ENCODE data around the gene ATF2.
"Not testable (repeated sequence)": the region's sequence is repeated elsewhere in the genome, so short reads cannot be mapped to it uniquely, and the experiment has no call there.

Gene ATF2

DNA sequence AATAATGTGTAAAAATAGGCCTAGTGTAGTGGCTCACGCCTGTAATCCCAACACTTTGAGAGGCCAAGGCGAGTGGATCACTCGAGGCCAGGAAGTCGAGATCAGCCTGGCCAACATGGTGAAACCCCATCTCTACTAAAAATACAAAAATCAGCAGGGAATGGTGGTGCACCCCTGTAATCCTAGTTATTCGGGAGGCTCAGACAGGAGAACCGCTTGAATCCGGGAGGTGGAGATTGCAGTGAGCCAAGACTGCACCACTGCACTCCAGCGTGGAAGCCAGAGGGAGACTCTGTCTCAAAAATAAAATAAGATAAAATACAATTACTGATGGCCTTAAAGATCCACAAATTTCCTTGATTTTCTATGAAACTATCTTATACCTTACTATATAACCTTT, 3.8 kb downstream of the ATF2 start:
- no peak for DNase-seq (ENCODE audit: low read depth in 2 of 2)

DNA sequence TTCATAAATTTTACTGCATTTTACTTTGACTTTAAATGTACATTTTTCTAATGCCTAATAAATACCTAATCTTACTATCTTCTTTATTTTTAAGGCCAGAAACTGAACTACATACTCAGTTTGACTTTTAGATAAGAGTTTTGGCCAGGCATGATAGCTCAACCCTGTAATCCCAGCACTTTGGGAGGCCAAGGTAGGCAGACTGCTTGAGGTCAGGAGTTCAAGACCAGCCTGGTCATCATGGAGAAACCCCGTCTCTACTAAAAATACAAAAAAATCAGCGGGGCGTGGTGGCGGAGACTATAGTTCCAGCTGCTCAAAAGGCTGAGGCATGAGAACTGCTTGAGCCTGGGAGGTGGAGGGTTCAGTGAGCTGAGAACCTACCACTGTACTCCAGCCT, 9.1 kb downstream of the ATF2 start:
- no peak for DNase-seq (ENCODE audit: low read depth in 2 of 2)

DNA sequence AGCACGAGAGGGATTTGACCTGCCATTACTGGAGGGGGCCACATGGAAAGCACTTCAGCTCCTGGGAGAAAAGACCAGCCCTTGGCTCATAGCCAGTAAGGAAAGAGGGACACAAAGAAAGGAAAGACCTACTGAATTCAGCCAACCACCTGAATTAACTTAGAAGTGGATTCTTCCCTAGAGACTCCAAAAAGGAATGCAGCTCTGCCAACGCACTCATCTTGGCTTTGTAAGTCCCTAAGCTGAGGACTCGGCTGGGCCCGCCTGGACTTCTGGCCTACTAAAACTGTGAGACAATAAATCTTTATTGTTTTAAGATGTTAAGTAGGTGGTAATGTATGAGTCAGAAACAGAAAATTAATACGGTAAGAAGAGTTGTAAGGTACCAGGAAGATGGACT, 11.5 kb downstream of the ATF2 start:
- DNase-seq (ENCODE audit: low read depth in 2 of 2), result no peak

DNA sequence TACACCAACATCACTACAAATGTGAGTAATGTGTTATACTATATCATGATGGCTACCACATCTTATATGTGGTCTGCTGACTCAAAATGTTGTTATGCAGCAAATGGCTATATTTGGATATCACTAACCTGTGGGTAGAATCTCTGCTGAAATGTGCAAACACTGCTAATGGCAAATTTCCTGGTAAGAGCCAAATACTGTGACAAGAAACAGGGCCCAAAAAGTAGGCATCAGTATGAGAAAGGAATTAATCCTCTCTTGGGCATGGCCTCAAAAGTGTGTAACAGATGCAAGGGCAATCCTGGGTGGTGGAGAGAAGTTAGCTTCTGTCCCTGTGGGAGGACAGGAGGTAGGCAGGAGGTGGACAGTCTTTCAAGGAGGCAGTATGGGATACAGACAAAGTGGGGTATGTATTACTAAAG, 13.3 kb downstream of the ATF2 start:
- DNase-seq (ENCODE audit: low read depth in 2 of 2), result no peak

DNA sequence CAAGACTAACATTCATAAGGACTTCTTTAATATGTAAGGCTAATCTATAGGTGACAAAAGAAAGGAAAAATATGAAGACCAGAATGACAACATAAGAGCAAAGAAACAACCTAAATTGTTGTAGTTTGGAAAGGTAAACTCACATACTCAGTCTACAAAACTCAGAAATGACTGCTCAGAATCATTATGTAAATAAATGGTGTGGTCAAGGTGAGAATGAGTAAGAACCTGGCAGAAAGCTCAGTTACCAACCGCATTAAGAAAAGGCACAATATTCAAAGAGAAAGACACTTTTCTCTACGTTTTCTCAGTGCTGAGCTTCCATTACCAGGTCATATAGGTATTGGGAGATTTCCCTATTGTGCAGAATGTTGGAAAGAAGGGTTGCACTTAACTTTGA, 15.8 kb downstream of the ATF2 start:
- DNase-seq (ENCODE audit: low read depth in 2 of 2), result no peak

DNA sequence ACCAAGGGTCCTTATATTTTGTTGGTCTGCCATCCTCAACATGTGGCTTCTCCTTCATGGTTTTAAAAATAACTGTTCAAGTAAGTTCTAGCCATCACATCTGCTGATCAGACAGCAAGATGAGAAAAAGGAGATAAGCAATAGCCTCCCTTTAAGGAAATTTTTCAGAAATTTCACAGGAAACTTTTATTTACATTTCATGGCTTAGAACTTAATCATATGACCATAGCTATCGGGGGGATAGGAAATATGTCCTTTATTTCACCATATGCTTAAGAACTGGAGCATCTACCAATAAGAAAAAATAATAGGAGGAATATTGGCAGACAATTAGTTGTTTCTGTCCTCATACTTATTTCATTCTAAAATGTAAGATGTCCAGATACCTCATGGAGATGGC, 16.2 kb downstream of the ATF2 start:
- DNase-seq (ENCODE audit: low read depth in 2 of 2), result no peak

DNA sequence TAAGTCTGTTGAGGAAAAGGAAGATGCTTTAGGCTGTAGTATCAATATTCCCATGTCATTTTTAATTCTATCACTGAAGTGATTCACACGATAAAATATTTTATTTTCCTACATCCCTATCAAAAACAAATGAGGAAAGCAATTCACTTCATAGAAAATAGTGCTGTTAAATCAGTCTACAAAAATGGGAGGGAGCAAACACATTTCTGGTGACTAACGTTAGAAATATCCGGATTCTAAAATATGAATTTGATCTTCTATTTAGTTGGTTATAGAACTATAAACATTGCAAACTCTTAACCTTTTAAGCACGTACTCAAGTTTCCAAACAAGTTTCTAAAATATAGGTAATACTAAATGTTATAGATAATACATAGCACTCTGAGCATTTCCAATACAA, 20.8 kb downstream of the ATF2 start:
- no peak for DNase-seq (ENCODE audit: low read depth in 2 of 2)

DNA sequence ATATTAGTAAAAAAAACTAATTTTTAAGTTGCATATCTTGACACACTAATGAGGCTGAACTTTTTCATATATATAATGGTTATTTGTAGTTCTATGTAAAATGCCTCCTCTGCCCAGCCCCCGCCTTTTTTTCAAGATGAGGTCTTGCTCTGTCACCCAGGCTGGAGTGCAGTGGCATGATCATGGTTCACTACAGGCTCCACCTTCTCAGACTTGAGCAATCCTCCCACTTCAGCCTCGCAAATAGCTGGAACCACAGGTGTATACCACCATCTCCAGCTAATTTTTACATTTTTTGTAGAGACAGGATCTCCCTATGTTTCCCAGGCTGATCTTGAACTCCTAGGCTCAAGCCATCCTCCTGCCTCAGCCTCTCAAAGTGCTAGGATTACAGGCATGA, 24.3 kb downstream of the ATF2 start:
- no peak for DNase-seq (ENCODE audit: low read depth in 2 of 2)

DNA sequence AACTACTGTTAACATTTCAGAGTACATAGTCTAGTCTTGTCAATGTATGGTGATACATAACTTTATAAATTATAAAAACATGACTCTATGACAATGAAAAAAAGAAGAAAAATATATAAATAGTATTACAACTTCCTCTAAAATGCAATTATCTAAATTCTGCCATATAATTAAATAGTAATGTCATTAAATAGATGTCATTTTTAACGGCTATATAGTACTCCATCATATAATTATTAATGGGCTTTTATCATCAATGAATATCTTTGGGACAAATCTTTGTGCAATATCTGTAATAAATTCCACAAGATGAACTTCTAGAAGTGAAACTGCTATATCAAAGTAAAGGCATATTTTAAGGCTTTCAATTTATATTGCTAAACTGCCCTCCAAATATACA, 24.8 kb downstream of the ATF2 start:
- no peak for DNase-seq (ENCODE audit: low read depth in 2 of 2)

DNA sequence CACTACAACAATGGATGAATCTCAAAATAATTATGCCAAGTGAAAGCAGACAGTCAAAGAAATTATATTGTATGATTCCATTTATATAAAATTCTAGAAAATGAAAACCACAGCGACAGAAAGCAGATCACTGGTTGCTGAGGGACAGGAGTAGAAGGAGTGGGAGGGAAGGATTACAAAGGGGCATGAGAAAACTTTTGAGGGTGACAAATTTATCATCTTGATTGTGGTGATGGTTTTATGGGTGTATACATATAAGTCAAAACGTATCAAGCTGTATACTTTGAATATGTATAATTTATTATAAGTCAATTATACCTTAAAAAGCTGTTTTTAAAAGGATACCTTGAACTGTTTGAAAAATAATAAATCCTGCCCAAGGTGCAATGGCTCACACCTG, 27.7 kb downstream of the ATF2 start:
- no peak for DNase-seq (ENCODE audit: low read depth in 2 of 2)

DNA sequence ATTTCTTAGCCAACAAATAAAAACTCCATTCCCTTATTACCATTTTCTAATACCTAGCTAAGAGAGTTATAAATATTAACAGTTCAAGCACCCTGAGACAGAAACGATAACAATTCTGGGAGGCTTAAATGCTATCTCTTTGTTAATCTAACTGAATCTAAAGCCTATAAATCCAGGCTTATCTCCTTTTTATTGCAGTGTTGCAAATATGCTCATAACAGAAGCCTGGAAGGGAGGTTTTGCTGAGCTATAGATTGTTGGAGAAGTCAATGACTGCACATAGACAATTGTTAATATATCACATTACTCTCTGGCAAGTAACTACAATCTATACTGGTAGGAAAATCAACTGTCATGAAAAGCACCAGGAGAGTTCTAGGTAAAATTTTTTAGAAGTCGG, 30.2 kb downstream of the ATF2 start:
- no peak for DNase-seq (ENCODE audit: low read depth in 2 of 2)

DNA sequence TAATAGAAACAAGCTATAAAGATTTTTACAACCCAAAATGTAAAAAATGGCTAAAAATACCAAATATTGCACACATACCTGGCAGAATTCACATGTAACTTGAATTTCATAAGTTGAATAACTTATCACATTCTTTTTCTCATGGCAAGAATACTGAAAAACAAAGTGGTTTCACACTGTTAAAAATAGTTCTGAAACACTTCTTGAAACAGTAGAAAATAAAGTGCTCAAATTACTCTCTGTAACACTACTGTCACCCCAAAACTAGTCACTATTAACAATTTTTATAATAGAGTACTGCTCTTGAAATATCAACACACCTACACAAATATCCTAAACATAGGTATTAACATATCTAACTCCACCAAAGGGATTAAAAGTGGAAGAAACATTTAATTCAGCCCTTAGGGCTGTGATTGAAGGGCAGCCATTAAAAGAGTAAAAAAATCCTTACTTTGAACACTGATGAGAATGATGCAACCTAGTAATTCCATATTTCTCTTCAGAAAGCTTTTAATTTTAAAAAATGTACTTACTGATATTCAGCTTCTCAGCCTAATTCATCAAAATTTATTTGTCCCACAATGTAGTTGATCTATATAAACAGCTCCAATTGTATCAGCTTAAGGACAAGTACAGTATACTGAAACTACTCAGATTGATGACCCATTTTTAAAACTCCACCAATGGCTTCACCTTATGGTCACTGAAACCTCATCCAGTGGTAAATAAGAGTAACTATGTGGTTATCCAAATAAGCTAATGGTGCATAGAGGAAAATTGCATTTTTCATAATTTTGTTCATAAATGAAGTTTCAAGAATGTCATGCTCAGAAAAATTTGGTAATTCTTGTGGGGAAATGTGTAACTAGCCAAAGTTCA, 31.4 kb downstream of the ATF2 start:
- no peak for DNase-seq (ENCODE audit: low read depth in 2 of 2)

DNA sequence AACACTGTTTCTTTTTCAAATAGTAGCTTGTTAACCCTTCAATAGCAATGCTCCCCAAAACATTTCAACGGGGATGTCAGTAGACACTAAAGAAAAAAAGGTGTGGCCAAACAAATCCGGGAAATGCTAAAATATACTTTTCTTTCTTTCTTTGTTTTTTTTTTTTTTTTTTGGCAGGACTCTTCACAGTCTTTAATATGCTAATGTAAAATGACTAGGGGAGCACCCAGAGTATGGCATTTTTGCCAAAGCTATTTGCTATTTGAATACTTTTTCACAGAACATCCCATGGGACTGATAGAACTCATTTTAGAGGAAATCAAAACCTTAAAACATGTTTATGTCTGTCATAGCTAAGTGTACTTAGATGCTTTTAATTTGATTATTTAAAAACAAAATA, 32.1 kb downstream of the ATF2 start:
- DNase-seq (ENCODE audit: low read depth in 2 of 2), result no peak

DNA sequence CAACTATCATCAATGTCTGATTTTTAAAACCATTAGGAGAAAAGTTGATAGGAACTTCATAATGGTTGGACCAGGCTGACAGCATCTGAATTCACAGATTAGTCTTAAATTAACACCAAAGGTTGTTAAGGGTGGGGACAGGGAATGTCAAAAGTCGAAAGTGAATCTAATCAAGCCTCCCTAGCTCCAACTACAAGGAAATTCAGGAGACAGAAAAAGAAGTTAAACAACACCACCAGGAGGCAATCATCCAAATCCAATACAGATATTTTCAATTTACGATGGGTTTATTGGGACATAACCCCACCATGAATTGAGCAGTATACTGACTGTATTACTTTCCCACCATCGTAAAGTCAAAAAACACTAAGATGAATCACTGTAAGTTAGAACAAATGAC, 32.8 kb downstream of the ATF2 start:
- no peak for DNase-seq (ENCODE audit: low read depth in 2 of 2)

DNA sequence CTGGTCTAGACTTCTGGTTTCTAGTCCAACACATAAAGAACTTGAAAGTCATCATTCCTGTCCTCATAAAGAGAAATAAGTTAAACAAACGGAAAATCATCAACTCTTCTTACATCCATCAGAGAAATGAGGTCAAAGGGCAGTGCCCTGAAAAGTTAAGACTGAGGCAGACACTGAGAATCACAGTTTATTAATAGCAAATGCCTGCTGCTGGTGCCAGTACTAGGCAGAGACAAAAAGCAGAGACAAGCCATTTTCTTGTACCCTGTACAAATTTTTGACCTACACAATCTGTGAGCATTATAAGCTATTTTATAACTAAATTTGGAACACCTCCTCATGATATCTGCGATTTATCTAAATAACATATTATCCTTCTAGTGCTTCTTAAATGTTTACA, 36.8 kb downstream of the ATF2 start:
- DNase-seq (ENCODE audit: low read depth in 2 of 2), result no peak

DNA sequence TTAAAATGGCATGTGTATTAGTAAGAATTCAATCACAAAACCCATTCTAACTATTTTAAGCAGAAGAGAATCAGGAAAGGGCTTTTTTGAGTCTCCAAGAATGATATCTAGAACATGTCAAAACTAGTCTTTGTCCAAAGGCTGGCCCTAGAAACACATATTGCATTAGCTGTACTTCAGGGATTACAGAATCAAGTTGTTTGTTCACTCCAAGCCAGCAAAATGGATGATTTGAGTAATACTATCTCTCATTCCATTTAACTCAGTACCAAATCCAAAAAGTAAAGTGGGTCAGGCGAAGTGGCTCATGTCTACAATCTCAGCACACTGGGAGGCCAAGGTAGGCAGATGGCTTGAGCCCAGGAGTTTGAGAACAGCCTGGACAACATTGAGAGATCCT, 41.3 kb downstream of the ATF2 start:
- DNase-seq (ENCODE audit: low read depth in 2 of 2), result no peak

DNA sequence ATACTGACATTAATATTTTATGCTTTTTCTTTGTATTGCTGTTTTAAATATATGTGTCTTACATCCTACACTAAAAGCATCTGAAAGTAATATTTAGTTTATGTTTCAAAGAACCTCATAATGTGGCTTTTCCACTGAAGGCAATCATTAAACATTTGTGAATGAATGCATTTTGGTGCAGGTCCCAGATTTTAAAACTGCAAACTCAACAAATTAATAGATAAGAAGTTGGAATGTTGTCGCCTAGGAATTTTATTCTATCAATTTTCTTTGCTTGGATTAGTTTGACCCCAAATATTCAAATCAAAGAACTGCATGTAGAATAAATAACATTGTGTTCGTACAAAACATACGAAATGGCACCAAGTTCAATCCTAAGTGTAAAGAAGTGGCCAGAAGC, 44.7 kb downstream of the ATF2 start:
- no peak for DNase-seq (ENCODE audit: low read depth in 2 of 2)

DNA sequence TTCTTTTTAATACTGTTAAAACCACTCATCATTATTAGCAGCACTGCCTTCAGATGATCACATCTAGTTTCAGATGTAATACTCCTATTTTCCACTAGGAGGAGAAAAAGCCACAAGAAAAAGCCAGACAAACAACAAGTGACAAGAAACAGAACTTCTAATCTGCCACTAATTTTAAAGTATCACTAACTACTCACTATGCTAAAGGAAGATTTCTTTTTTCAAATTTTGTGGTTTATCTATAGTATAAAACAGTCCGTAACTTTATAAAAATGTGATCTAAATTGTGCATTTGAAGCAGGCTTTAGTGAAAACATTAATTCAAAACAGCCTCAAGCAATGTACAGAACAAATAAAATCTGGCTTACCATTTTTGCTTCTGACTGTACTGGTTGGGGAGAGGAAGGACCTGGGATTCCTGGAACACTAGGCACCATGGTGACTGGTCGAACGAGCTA, 56.8 kb downstream of the ATF2 start:
- no peak for DNase-seq (ENCODE audit: low read depth in 2 of 2)

DNA sequence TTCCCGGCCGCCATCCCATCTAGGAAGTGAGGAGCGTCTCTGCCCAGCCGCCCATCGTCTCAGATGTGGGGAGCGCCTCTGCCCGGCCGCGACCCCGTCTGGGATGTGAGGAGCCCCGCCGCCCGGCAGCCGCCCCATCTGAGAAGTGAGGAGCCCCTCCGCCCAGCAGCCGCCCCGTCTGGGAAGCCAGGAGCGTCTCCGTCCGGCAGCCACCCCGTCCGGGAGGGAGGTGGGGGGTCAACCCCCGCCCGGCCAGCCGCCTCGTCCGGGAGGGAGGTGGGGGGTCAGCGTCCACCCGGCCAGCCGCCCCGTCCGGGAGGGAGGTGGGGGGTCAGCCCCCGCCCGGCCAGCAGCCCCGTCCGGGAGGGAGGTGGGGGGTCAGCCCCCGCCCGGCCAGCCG, 59.9 kb downstream of the ATF2 start:
- DNase-seq (ENCODE audit: low read depth in 2 of 2), result not testable (repeated sequence)

DNA sequence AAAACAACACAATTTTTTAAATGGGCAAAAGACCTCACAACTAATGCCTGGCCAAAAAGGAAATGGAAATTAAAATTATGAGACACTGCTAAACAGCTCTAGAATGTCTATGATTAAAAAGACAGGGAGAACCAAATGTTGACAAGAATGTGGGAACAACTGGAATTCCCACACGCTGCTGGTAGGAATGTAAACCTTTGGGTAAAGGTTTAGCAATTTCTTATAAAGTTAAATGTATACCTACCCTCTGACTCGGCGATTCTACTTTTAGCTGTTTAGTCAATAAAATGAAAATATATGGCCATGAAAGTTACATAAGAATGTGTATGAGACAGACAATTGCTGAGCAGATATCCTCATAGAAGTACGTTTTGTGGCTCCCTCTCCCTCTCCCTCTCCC, 60.9 kb downstream of the ATF2 start:
- DNase-seq (ENCODE audit: low read depth in 2 of 2), result no peak

DNA sequence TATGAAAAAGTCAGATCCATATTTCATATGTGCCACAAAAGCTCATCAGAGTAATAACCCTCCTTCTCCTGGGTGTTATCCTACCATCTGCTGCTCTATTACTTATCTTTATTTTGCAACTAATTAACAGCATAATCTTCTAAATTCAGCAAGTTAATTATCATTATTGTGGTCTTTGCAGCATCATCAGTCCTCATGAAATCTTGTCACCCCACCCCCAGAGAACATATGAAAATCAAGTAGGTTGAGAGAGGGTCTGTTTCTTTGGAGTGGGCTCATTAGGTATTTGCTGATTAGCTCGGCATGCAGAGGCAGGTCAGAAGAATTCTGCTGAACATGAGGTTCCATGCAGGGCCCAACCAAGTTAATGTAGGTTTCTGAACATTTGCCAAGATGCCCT, 64.8 kb downstream of the ATF2 start:
- DNase-seq (ENCODE audit: low read depth in 2 of 2), result no peak

DNA sequence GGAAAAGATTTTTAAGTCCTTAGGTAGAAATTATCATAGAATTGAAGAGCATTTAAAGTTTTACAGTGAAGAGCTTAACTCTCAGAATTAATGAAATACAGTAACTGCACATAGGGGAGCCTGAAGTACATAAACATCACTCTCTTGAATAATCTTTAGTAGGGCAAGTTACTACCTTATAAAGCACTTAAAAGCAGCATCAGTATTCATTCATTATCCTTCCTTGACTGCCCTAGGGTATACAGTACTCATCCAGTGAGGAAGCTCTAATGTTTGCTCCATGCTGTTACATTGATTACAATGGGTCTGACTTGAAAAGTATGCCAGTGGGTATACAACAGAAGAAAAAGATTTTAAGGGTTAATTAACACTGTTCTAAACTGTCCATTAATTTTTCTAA, 66.5 kb downstream of the ATF2 start:
- DNase-seq (ENCODE audit: low read depth in 2 of 2), result no peak

DNA sequence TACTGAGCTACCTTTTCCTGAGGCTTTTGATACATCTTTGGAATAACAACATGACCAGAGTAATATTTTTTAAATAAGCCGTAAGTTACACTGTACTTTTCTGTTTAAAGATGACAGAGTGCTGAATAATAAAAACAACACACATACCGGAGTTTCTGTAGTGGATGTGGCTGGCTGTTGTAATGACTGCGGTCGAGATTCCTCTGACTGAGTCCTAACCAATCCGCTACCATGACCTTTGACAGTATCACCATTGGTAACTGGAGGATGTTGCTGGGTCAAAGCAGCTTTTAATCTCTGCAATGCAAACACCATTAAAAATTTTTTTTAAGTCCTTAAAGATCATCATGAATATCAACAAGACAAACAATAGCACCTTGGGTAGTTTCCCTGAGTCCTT, 70.7 kb downstream of the ATF2 start:
- no peak for DNase-seq (ENCODE audit: low read depth in 2 of 2)

DNA sequence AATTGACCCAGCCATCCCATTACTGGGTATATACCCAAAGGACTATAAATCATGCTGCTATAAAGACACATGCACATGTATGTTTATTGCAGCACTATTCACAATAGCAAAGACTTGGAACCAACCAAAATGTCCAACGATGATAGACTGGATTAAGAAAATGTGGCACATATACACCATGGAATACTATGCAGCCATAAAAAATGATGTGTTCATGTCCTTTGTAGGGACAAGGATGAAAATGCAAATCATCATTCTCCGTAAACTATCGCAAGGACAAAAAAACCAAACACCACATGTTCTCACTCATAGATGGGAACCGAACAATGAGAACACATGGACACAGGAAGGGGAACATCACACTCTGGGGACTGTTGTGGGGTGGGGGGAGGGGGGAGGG, 83.9 kb downstream of the ATF2 start:
- not testable (repeated sequence) for DNase-seq (ENCODE audit: low read depth in 2 of 2)

Data from stimulated activated CD8-positive, alpha-beta memory T cell treated with anti-CD3 and anti-CD28 coated beads, Interleukin-15, amount 100 ng/mL, for 4 hours (primary cell).